Heart left ventricle (tissue), 16 donors: ENCODE measurements around the gene LARP1. TPM values are rescaled to one million over a fixed set of nuclear protein-coding genes. Genes with fewer than 3 reads are reported as not detected.
"Not testable (repeated sequence)": the region's sequence is repeated elsewhere in the genome, so short reads cannot be mapped to it uniquely, and the experiment has no call there.

Experiments used
- ATAC-seq, 4 donors: fragments of 200-7000 bp; cut with Tn5 transposase; one replicate each; pipeline ENCODE4 v1.9.1; 2020 to 2022; ENCODE audit warnings: moderate library complexity in 4 of 4, mild to moderate bottlenecking in 3 of 4, moderate number of reproducible peaks in 1 of 4
- DNase-seq, 5 donors: peaks; one replicate each; pipeline ENCODE4 v3.0.0-alpha.2; 2020
- H3K27ac ChIP-seq, 12 donors: fragments of 200-600 bp; sonication (generic) in 4 of 12; one replicate each; pipeline versions ENCODE4 v1.5.0 to v1.8.0; 2016 to 2022; ENCODE audit warnings: mild to moderate bottlenecking in 2 of 12
- H3K27me3 ChIP-seq, 9 donors: fragments of 200-600 bp; sonication (generic) in 2 of 9; one replicate each; pipeline versions ENCODE4 v1.5.1 to v1.8.0; 2016 to 2022; ENCODE audit warnings: mild to moderate bottlenecking in 3 of 9
- H3K36me3 ChIP-seq, 9 donors: fragments of 200-600 bp; sonication (generic) in 2 of 9; one replicate each; pipeline versions ENCODE4 v1.5.0 to v1.8.0; 2018 to 2022; ENCODE audit warnings: mild to moderate bottlenecking in 2 of 9
- H3K4me1 ChIP-seq, 12 donors: fragments of 200-600 bp; sonication (generic) in 4 of 12; one replicate each; pipeline versions ENCODE4 v1.5.0 to v1.8.0; 2016 to 2022; ENCODE audit warnings: mild to moderate bottlenecking in 3 of 12
- H3K4me3 ChIP-seq, 12 donors: fragments of 200-600 bp; sonication (generic) in 4 of 12; one replicate each; pipeline versions ENCODE4 v1.5.0 to v1.8.0; 2017 to 2022; ENCODE audit warnings: mild to moderate bottlenecking in 9 of 12, moderate library complexity in 4 of 12
- H3K9me3 ChIP-seq, 12 donors: fragments of 200-600 bp; sonication (generic) in 4 of 12; one replicate each; pipeline versions ENCODE4 v1.5.0 to v1.8.0; 2016 to 2022; ENCODE audit warnings: mild to moderate bottlenecking in 1 of 12
- POLR2A ChIP-seq, 2 donors: fragments of 450-650 bp; IDR thresholded peaks; one replicate each; pipeline ENCODE4 v1.6.1; 2017; ENCODE audit warnings: antibody characterized with exemption in 2 of 2, mild to moderate bottlenecking in 2 of 2, moderate library complexity in 2 of 2
- WGBS, 4 donors: extraction: QIAGEN DNeasy Blood & Tissue Kit in 2 of 4; methylation state at CpG; one replicate each; pipeline versions ENCODE4 v1.1.5 to v1.1.7; 2013 to 2018; 5-methylcytosine and 5-hydroxymethylcytosine counted together
- intact Hi-C, 10 donors: fragments of 100-400 bp; cut with DNase I; formaldehyde crosslinking; loops; one replicate each; pipeline versions ENCODE4 v1.11.1 to v1.14.2; 2022
- polyA plus RNA-seq, 2 donors: library from polyadenylated mRNA; stranded (reverse); fragments of 200-250 nt; gene quantifications; one replicate each; pipeline ENCODE4 v1.2.3, GENCODE V29; 2013
- total RNA-seq, 9 donors: library from RNA; depleted of rRNA in 2 of 9; stranded (reverse); fragments of >200 nt in 2 of 9; fragmentation: NEBNext Ultra II Directional in 3 of 9; extraction: Animal tissue kit (Norgen Biotek cat#: 25700) in 3 of 9; gene quantifications; one replicate each; pipeline versions ENCODE4 v1.1.0 to v1.2.4, GENCODE V29; 2016 to 2023
- TF ChIP-seq, protein P1 (sequence below), 12 donors: fragments of 200-600 bp; sonication (generic) in 4 of 12; IDR thresholded peaks; one replicate each; pipeline versions ENCODE4 v1.5.0 to v1.8.0; 2018 to 2022; ENCODE audit warnings: antibody characterized with exemption in 12 of 12, mild to moderate bottlenecking in 5 of 12
- donor health status: ischemic (EF 13 %, LVEDD 7.1; RV severe dilation, severe dysfunction).
- donor health status: healthy with polysubstance abuse.
- donor health status: DM: no; HTN: yes; CAD: no.
- donor health status: DM: no; HTN: no; CAD: no.
- donor health status: ischemic (EF 25% LVEDD 6.9; RV normal size, moderate dysfunction).
- donor health status: ischemic (EF 25% LVEDD 5.7; RV mildly dilated, moderate dysfunction).
- donor health status: healthy.
- donor health status: DM: yes; HTN: yes; CAD: no.
- donor health status: ischemic (EF 35%, LVEDD 5.7; RV mildly dilated, moderate dysfunction).
- donor health status: nonischemic (EF 11% LVEDD 7.7; RV severe dilation, severe dysfunction).
- donor health status: DM: yes; HTN: yes; CAD: no.
- donor health status: PGD.
- donor health status: ischemic (EF 29% LVEDD 5.4; RV normal size, mild dysfunction).
- donor health status: nonischemic (EF 23%, LVEDD 6.1; RV moderate dilation, normal function).

The LARP1 gene
- total and polyA plus RNA-seq, 11 donors = 36.5 to 189 (median 164) TPM

DNA sequence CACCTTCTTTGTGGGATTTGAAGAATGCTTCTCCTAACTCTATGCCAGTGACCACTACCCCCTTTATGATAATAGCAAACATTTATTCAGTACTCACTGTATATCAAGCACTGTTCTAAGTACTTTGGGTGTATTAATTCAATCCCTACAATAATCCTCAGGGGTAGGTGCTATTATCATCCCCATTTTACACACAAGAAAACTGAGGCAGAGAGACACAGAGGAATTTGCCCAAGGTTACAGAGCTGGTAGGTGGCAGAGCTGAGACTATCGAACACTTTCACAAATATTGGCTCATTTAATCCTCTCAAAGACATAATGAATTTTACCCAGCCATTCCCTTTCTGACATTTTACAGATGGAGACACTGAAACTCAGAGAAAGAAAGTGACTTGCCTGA, 9.8 kb upstream of the LARP1 start:
- H3K27me3 ChIP-seq = no peaks in the 10 kb centered on the region
- DNase-seq = no peak
- no peak overlapping the region for H3K27ac ChIP-seq
- 88 to 100% (median 99%) methylated on average over 1 of the region's 1 CpG for WGBS, 4 donors
- H3K9me3 ChIP-seq = no peaks in the 10 kb centered on the region
- peaks cover 0 to 26% (median 9%) of the 10 kb centered on the region in 12 donors for H3K4me1 ChIP-seq
- H3K36me3 ChIP-seq = no peaks in the 10 kb centered on the region
- intact Hi-C loops = loop anchor here in 2 of 10 donors (5.0 to 10.0 kb wide), 2 partner anchors 61 to 88 kb away; no protein-coding TSS in a partner anchor
- TF ChIP-seq, protein P1, sequence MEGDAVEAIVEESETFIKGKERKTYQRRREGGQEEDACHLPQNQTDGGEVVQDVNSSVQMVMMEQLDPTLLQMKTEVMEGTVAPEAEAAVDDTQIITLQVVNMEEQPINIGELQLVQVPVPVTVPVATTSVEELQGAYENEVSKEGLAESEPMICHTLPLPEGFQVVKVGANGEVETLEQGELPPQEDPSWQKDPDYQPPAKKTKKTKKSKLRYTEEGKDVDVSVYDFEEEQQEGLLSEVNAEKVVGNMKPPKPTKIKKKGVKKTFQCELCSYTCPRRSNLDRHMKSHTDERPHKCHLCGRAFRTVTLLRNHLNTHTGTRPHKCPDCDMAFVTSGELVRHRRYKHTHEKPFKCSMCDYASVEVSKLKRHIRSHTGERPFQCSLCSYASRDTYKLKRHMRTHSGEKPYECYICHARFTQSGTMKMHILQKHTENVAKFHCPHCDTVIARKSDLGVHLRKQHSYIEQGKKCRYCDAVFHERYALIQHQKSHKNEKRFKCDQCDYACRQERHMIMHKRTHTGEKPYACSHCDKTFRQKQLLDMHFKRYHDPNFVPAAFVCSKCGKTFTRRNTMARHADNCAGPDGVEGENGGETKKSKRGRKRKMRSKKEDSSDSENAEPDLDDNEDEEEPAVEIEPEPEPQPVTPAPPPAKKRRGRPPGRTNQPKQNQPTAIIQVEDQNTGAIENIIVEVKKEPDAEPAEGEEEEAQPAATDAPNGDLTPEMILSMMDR (IDR thresholded peaks at IDR 0.05) = no peak
- TF ChIP-seq POLR2A (IDR thresholded peaks at IDR 0.05) = no peak
- no peak for ATAC-seq
- H3K4me3 ChIP-seq = no peak overlapping the region

DNA sequence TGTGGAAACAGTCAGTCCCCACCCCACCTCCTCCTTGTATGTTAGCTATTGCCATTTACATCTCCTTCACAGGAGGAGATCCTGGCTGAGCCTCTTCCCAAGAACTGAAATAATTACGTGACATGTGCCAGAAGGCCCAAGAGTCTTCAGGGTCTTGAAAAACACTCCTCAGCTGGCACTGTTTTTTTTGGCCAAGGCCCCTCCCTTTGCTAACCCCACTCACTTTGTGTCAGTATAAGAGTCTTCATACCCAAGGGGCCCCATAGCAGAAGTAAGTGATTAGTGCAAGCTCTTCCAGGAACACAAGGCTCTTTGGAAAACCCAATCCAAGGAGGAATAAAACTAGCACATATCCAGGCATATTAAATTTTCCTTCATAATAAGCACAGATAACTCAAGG, 5.7 kb upstream of the LARP1 start:
- Histone ChIP-seq H3K27me3 (no peaks in the 10 kb centered on the region), H3K27ac (no peak overlapping the region), H3K4me3 (no peak overlapping the region), H3K36me3 (no peaks in the 10 kb centered on the region), H3K4me1 (peaks cover 0 to 30% (median 14%) of the 10 kb centered on the region in 12 donors), H3K9me3 (no peaks in the 10 kb centered on the region)
- TF ChIP-seq, protein P1 (IDR thresholded peaks at IDR 0.05) = no peak
- TF ChIP-seq POLR2A (IDR thresholded peaks at IDR 0.05) = no peak
- intact Hi-C loops = loop anchor here in 2 of 10 donors (5.0 to 10.0 kb wide), 2 partner anchors 65 to 92 kb away; no protein-coding TSS in a partner anchor
- DNase-seq = no peak
- WGBS, 4 donors = 29 to 76% (median 74%) methylated on average over 1 of the region's 1 CpG
- no peak for ATAC-seq

DNA sequence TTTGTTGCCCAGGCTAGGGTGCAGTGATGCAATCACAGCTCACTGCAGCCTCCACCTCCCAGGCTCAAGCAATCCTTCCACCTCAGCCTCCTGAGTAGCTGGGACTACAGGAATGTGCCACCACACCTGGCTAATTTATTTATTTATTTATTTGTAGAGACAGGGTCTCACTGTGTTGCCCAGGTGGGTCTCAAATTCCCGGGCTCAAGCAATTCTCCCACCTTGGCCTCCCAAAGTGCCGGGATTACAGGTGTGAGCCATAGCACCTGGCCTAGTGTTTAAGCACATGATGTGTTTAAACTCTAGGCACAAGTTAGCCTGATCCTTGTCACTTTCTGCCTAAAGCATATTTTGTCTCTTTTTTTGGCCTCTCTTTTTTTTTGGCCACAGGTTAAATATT, 4.5 kb upstream of the LARP1 start:
- not testable (repeated sequence) for ATAC-seq

DNA sequence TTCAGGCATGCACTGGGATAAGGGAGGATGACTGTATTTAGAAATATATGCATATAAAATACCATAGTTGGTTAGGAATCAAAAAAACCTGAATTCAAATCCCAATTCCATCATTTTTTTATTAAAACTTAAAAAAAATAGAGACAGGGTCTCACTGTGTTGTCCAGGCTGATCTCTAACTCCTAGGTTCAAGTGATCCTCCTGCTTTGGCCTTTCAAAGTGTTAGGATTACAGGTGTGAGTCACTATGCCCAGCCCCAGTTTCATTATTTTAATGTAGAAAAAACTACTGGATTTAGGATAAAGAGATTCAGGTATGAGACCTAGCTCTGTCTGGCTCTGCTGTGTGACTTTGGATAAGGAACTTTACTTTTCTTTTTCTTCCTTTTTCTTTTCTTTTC, 3.3 kb upstream of the LARP1 start:
- DNase-seq (no peak), ATAC-seq (no peak)
- intact Hi-C loops = loop anchor here in 7 of 10 donors (5.0 to 10.0 kb wide), 5 partner anchors 53 to 97 kb away; no protein-coding TSS in a partner anchor
- Histone ChIP-seq H3K27ac (no peak overlapping the region), H3K4me3 (no peak overlapping the region), H3K4me1 (peaks cover 0 to 33% (median 16%) of the 10 kb centered on the region in 12 donors), H3K36me3 (no peaks in the 10 kb centered on the region), H3K27me3 (no peaks in the 10 kb centered on the region), H3K9me3 (no peaks in the 10 kb centered on the region)
- TF ChIP-seq POLR2A (IDR thresholded peaks at IDR 0.05) = no peak
- TF ChIP-seq, protein P1 (IDR thresholded peaks at IDR 0.05) = no peak

More for the DNA sequence above, 4.5 kb upstream of the LARP1 start:
- 96 to 97% (median 97%) methylated on average over 2 of the region's 2 CpGs for WGBS, 4 donors
- H3K4me1 ChIP-seq = peaks cover 0 to 33% (median 16%) of the 10 kb centered on the region in 12 donors
- H3K4me3 ChIP-seq, H3K27me3 ChIP-seq, H3K9me3 ChIP-seq, H3K36me3 ChIP-seq, H3K27ac ChIP-seq, DNase-seq: not testable (repeated sequence)
- intact Hi-C loops = loop anchor here in 7 of 10 donors (5.0 to 10.0 kb wide), 5 partner anchors 54 to 96 kb away; no protein-coding TSS in a partner anchor

DNA sequence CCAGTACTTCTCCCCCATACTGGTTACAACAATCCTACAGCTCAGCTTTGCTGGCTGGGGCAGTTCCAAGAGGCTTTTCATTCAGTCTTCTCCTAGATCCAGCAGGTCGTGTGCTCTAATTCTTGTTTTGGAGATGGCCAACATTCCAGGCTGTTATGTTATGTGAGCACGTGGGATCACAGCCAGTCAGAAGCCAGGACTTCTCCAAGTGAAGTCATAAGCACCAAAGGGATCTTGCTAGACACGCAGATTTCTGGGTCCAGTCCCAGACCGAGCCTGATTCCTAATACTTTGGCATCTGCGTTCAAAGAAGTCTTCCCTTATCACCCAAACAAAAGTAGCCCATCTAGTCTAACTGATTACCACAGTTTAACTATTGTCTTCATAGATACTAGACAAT, 1.4 kb upstream of the LARP1 start:
- peak overlapping the region; percentile 88 to 100 (median 97) for H3K27ac ChIP-seq
- WGBS, 4 donors = 26 to 37% (median 31%) methylated on average over 5 of the region's 5 CpGs
- DNase-seq (peak in 4 of 5 donors; percentile 71 to 81 (median 78)), ATAC-seq (peak; percentile 2 to 56 (median 42))
- peak in 1 of 2 donors; percentile 62 for TF ChIP-seq POLR2A (IDR thresholded peaks at IDR 0.05)
- TF ChIP-seq, protein P1 (IDR thresholded peaks at IDR 0.05) = no peak
- H3K36me3 ChIP-seq = no peaks in the 10 kb centered on the region
- peaks cover 0 to 44% (median 26%) of the 10 kb centered on the region in 12 donors for H3K4me1 ChIP-seq
- peak overlapping the region in 9 of 12 donors; percentile 17 to 91 (median 70) for H3K4me3 ChIP-seq
- no peaks in the 10 kb centered on the region for H3K27me3 ChIP-seq
- no peaks in the 10 kb centered on the region for H3K9me3 ChIP-seq
- intact Hi-C loops = loop anchor here in 9 of 10 donors (2.0 to 10.0 kb wide), 6 partner anchors 51 to 99 kb away; no protein-coding TSS in a partner anchor
